Activated CD8-positive, alpha-beta T cell treated with anti-CD3 and anti-CD28 coated beads for 36 hours (primary cell): ENCODE results near the gene BRD3OS. TPM values are rescaled to one million over a fixed set of nuclear protein-coding genes. Genes with fewer than 3 reads are reported as not detected.

Experiments
- ATAC-seq: fragments of 200-7000 bp; cut with Tn5 transposase; one replicate; pipeline ENCODE4 v1.10.0; 2021; ENCODE audit warnings: mild to moderate bottlenecking, moderate library complexity
- CTCF ChIA-PET: fragments of 350-600 bp; sonication (Branson Sonifier 250); formaldehyde crosslinking; loops from one replicate; lab custom pipeline; 2021; ENCODE audit warnings: antibody characterized with exemption; lab: Charles Lee
- POLR2A ChIA-PET: fragments of 350-600 bp; sonication (Branson Sonifier 250); formaldehyde crosslinking; loops from one replicate; lab custom pipeline; 2021; ENCODE audit warnings: antibody characterized with exemption; lab: Charles Lee
- DNase-seq: peaks from one replicate; pipeline ENCODE4 v3.0.0-alpha.2; 2020
- H3K27ac Mint-ChIP-seq: one replicate; pipeline ENCODE4 v1.8.0; 2021; ENCODE audit warnings: mild to moderate bottlenecking, mixed read lengths
- H3K27me3 Mint-ChIP-seq: one replicate; pipeline ENCODE4 v1.8.0; 2021; ENCODE audit warnings: mixed read lengths
- H3K36me3 Mint-ChIP-seq: one replicate; pipeline ENCODE4 v1.8.0; 2021; ENCODE audit warnings: low read depth, mixed read lengths
- H3K4me1 Mint-ChIP-seq: one replicate; pipeline ENCODE4 v1.8.0; 2021; ENCODE audit warnings: low read depth, mixed read lengths
- H3K4me3 Mint-ChIP-seq: one replicate; pipeline ENCODE4 v1.8.0; 2021; ENCODE audit warnings: mild to moderate bottlenecking, moderate library complexity, mixed read lengths
- H3K9me3 Mint-ChIP-seq: one replicate; pipeline ENCODE4 v1.8.0; 2021; ENCODE audit warnings: mixed read lengths
- CTCF ChIP-seq: fragments of 200-600 bp; IDR thresholded peaks from one replicate; pipeline ENCODE4 v1.8.0; 2022; ENCODE audit warnings: antibody characterized with exemption, mild to moderate bottlenecking
- intact Hi-C: fragments of 100-400 bp; cut with micrococcal nuclease; formaldehyde crosslinking; loops from one replicate; pipeline ENCODE4 v1.10.0; 2022
- total RNA-seq, 2 experiments: library from RNA; stranded (reverse); gene quantifications; one replicate each; pipeline ENCODE4 v1.2.3, GENCODE V29; 2021

The BRD3OS gene
- total RNA-seq, 2 experiments from 2014 or later: 8.1 to 8.2 TPM

- no peaks in the 10 kb centered on the region for H3K4me1 Mint-ChIP-seq
- ATAC-seq (no peak), DNase-seq (no peak)
- no peak overlapping the region for H3K27ac Mint-ChIP-seq
- peaks cover 4% of the 10 kb centered on the region for H3K36me3 Mint-ChIP-seq
- H3K27me3 Mint-ChIP-seq: no peaks in the 10 kb centered on the region
- intact Hi-C loops: no loop called here
- TF ChIP-seq CTCF: no peak
- no peak overlapping the region for H3K4me3 Mint-ChIP-seq
- H3K9me3 Mint-ChIP-seq: no peaks in the 10 kb centered on the region
- CTCF ChIA-PET: interaction anchor here (1.1 to 1.8 kb wide), 2 partner anchors 12 to 224 kb away, joined by 3 to 8 read pairs; no protein-coding TSS in a partner anchor
- POLR2A ChIA-PET: no interaction called here
These were observed 18.1 kb upstream of the BRD3OS start for GRCh38 chr9:134007150-134007549.

- DNase-seq (no peak), ATAC-seq (no peak)
- peaks cover 4% of the 10 kb centered on the region for H3K36me3 Mint-ChIP-seq
- CTCF ChIA-PET: interaction anchor here (0.9 to 1.1 kb wide), 2 partner anchors 12 to 225 kb away, joined by 3 read pairs; no protein-coding TSS in a partner anchor
- no peaks in the 10 kb centered on the region for H3K9me3 Mint-ChIP-seq
- no peak for TF ChIP-seq CTCF
- no peak overlapping the region for H3K4me3 Mint-ChIP-seq
- no peaks in the 10 kb centered on the region for H3K4me1 Mint-ChIP-seq
- intact Hi-C loops: no loop called here
- POLR2A ChIA-PET: no interaction called here
- no peaks in the 10 kb centered on the region for H3K27me3 Mint-ChIP-seq
- no peak overlapping the region for H3K27ac Mint-ChIP-seq
These were observed 17.7 kb upstream of the BRD3OS start for GRCh38 chr9:134007571-134007970.

- no peaks in the 10 kb centered on the region for H3K9me3 Mint-ChIP-seq
- DNase-seq (no peak), ATAC-seq (no peak)
- ChIA-PET POLR2A (no interaction called here), CTCF (no interaction called here)
- TF ChIP-seq CTCF: no peak
- peaks cover 4% of the 10 kb centered on the region for H3K36me3 Mint-ChIP-seq
- intact Hi-C loops: no loop called here
- no peaks in the 10 kb centered on the region for H3K27me3 Mint-ChIP-seq
- no peaks in the 10 kb centered on the region for H3K4me1 Mint-ChIP-seq
- H3K27ac Mint-ChIP-seq: no peak overlapping the region
- H3K4me3 Mint-ChIP-seq: no peak overlapping the region
These were observed 14.7 kb upstream of the BRD3OS start for GRCh38 chr9:134010310-134011173.

GRCh38 chr9:134011401-134011800 is 13.9 kb upstream of the BRD3OS start:
- peaks cover 4% of the 10 kb centered on the region for H3K36me3 Mint-ChIP-seq
- CTCF ChIA-PET: no interaction called here
- DNase-seq (no peak), ATAC-seq (no peak)
- H3K9me3 Mint-ChIP-seq: no peaks in the 10 kb centered on the region
- POLR2A ChIA-PET: no interaction called here
- no peaks in the 10 kb centered on the region for H3K27me3 Mint-ChIP-seq
- no peak overlapping the region for H3K27ac Mint-ChIP-seq
- no peaks in the 10 kb centered on the region for H3K4me1 Mint-ChIP-seq
- TF ChIP-seq CTCF: no peak
- H3K4me3 Mint-ChIP-seq: no peak overlapping the region
- intact Hi-C loops: no loop called here

GRCh38 chr9:134014946-134015345 is 10.3 kb upstream of the BRD3OS start:
- no peak for TF ChIP-seq CTCF
- no peak overlapping the region for H3K4me3 Mint-ChIP-seq
- intact Hi-C loops: no loop called here
- ChIA-PET CTCF (no interaction called here), POLR2A (no interaction called here)
- ATAC-seq (no peak), DNase-seq (no peak)
- no peaks in the 10 kb centered on the region for H3K9me3 Mint-ChIP-seq
- peaks cover 4% of the 10 kb centered on the region for H3K36me3 Mint-ChIP-seq
- no peaks in the 10 kb centered on the region for H3K27me3 Mint-ChIP-seq
- H3K27ac Mint-ChIP-seq: no peak overlapping the region
- no peaks in the 10 kb centered on the region for H3K4me1 Mint-ChIP-seq
